Smooth muscle cell (in vitro differentiated cells): ENCODE results near the gene WBP4. TPM values are rescaled to one million over a fixed set of nuclear protein-coding genes. Genes with fewer than 3 reads are reported as not detected.

Source experiments
- DNase-seq: peaks from one replicate; lab custom pipeline; 2025; ENCODE audit not compliant: unreplicated experiment; lab: John Stamatoyannopoulos, UW
- H2AFZ ChIP-seq: fragments of 200-600 bp; sonication (generic); 2 replicates; pipeline ENCODE4 v1.6.0; 2016; ENCODE audit warnings: antibody characterized with exemption, low read depth, mild to moderate bottlenecking
- H3F3A ChIP-seq: fragments of 200-600 bp; sonication (generic); 2 replicates; pipeline ENCODE4 v1.6.0; 2017; ENCODE audit warnings: antibody characterized with exemption, low read depth
- H3K27ac ChIP-seq: fragments of 200-600 bp; sonication (generic); 2 replicates; pipeline ENCODE4 v1.5.1; 2016; ENCODE audit warnings: low read depth, mild to moderate bottlenecking
- H3K27me3 ChIP-seq: fragments of 200-600 bp; sonication (generic); 2 replicates; pipeline ENCODE4 v1.6.1; 2016; ENCODE audit warnings: low read depth, mild to moderate bottlenecking
- H3K36me3 ChIP-seq: fragments of 200-600 bp; sonication (generic); 2 replicates; pipeline ENCODE4 v1.5.1; 2016; ENCODE audit warnings: low read depth
- H3K4me1 ChIP-seq: fragments of 200-600 bp; sonication (generic); 2 replicates; pipeline ENCODE4 v1.5.1; 2016; ENCODE audit warnings: low read depth
- H3K4me2 ChIP-seq: fragments of 200-600 bp; sonication (generic); 2 replicates; pipeline ENCODE4 v1.6.0; 2016; ENCODE audit warnings: mild to moderate bottlenecking
- H3K4me3 ChIP-seq: fragments of 200-600 bp; sonication (generic); 2 replicates; pipeline ENCODE4 v1.5.1; 2016; ENCODE audit warnings: mild to moderate bottlenecking
- H3K79me2 ChIP-seq: fragments of 200-600 bp; sonication (generic); 2 replicates; pipeline ENCODE4 v1.6.0; 2016; ENCODE audit warnings: low read depth, mild to moderate bottlenecking
- H3K9ac ChIP-seq: fragments of 200-600 bp; sonication (generic); 2 replicates; pipeline ENCODE4 v1.6.0; 2016; ENCODE audit warnings: low read depth
- H3K9me3 ChIP-seq: fragments of 200-600 bp; sonication (generic); replicated peaks from 2 replicates; pipeline ENCODE4 v1.5.1; 2016; ENCODE audit warnings: low read depth
- H4K20me1 ChIP-seq: fragments of 200-600 bp; sonication (generic); 2 replicates; pipeline ENCODE4 v1.6.0; 2016; ENCODE audit warnings: low read depth
- CTCF ChIP-seq: fragments of 200-600 bp; sonication (generic); IDR thresholded peaks from 2 replicates; pipeline ENCODE4 v1.5.1; 2017; ENCODE audit warnings: borderline replicate concordance, mild to moderate bottlenecking, antibody characterized with exemption; ENCODE audit not compliant: insufficient read depth, poor library complexity, severe bottlenecking
- WGBS: methylation state at CpG from one replicate; pipeline ENCODE4 v1.1.7; 2016; ENCODE audit warnings: low lambda C conversion rate; 5-methylcytosine and 5-hydroxymethylcytosine counted together
- polyA plus RNA-seq: library from polyadenylated mRNA; unstranded; fragments of >200 nt; fragmentation: Nextera tagmentation; extraction: Ambion mirVana; gene quantifications from 2 replicates; pipeline ENCODE4 v1.2.1, GENCODE V29; 2016
- total RNA-seq: library from RNA; depleted of rRNA; stranded (reverse); fragments of >200 nt; gene quantifications from 2 replicates; pipeline ENCODE4 v1.2.3, GENCODE V29; 2014

WBP4 gene
- total and polyA plus RNA-seq, 2 experiments from 2014 or later, result 4.7 to 5.0 TPM

- Histone ChIP-seq H3F3A (no peaks in the 10 kb centered on the region), H3K9ac (no peak overlapping the region), H3K4me2 (no peak overlapping the region), H3K4me1 (no peaks in the 10 kb centered on the region), H3K4me3 (no peak overlapping the region), H3K9me3 (no peaks in the 10 kb centered on the region), H3K79me2 (no peaks in the 10 kb centered on the region), H4K20me1 (no peaks in the 10 kb centered on the region), H3K27ac (no peak overlapping the region), H2AFZ (no peak overlapping the region), H3K36me3 (peaks cover 21% of the 10 kb centered on the region), H3K27me3 (no peaks in the 10 kb centered on the region)
- no peak for TF ChIP-seq CTCF
- no peak for DNase-seq
- 95% methylated on average over 9 of the region's 9 CpGs for WGBS
Observed at GRCh38 chr13:41074523-41074922, 13.2 kb downstream of the WBP4 start.

DNA sequence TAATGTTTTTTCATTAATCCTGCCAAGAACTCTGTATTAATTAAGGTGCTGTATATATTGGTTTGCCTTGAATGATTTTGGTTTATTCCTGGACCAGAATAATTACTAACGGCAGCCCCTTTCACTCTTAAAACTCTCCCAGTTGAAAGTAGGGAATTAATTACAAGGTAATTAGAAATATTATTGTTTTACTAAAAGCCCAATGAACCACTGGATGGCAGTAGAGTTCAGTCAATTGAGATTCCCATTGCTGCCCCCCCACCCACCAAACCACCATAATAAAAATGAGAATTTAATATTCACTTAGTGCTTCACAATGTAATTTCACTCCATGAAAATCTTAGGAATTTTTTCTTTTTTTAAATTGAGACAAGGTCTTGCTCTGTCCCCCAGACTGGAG lies 13.7 kb downstream of the WBP4 start:
- H4K20me1 ChIP-seq, result no peaks in the 10 kb centered on the region
- no peak overlapping the region for H3K9ac ChIP-seq
- TF ChIP-seq CTCF, result peak; percentile 67
- 93% methylated on average over 1 of the region's 1 CpG for WGBS
- no peaks in the 10 kb centered on the region for H3K4me1 ChIP-seq
- no peak overlapping the region for H3K4me3 ChIP-seq
- no peaks in the 10 kb centered on the region for H3F3A ChIP-seq
- no peak overlapping the region for H3K27ac ChIP-seq
- no peaks in the 10 kb centered on the region for H3K9me3 ChIP-seq
- no peak overlapping the region for H2AFZ ChIP-seq
- H3K79me2 ChIP-seq, result no peaks in the 10 kb centered on the region
- H3K4me2 ChIP-seq, result no peak overlapping the region
- no peak for DNase-seq
- H3K27me3 ChIP-seq, result no peaks in the 10 kb centered on the region
- H3K36me3 ChIP-seq, result peaks cover 20% of the 10 kb centered on the region

GRCh38 chr13:41075485-41075884 lies 14.2 kb downstream of the WBP4 start:
- 96% methylated on average over 7 of the region's 7 CpGs for WGBS

More at GRCh38 chr13:41075485-41075884, 14.2 kb downstream of the WBP4 start:
- Histone ChIP-seq H3K4me3 (no peak overlapping the region), H3K9ac (no peak overlapping the region), H3K27ac (no peak overlapping the region), H3F3A (no peaks in the 10 kb centered on the region), H3K36me3 (peaks cover 15% of the 10 kb centered on the region), H3K79me2 (no peaks in the 10 kb centered on the region), H3K9me3 (no peaks in the 10 kb centered on the region), H4K20me1 (no peaks in the 10 kb centered on the region), H3K4me1 (no peaks in the 10 kb centered on the region), H3K27me3 (no peaks in the 10 kb centered on the region), H3K4me2 (no peak overlapping the region), H2AFZ (no peak overlapping the region)
- TF ChIP-seq CTCF, result no peak
- no peak for DNase-seq
